Urothelium cell line (cell line): ENCODE measurements around the gene C5AR1.
"Not testable (repeated sequence)": the region's sequence is repeated elsewhere in the genome, so short reads cannot be mapped to it uniquely, and the experiment has no call there.

Experiments
- DNase-seq: peaks from one replicate; pipeline ENCODE4 v3.0.0; 2011; ENCODE audit warnings: low spot score, mixed read lengths
- FAIRE-seq: peaks from 2 replicates; lab custom pipeline; 2011; peaks lifted over from hg19 to GRCh38; lab: Jason Lieb, UNC

The C5AR1 gene

DNA sequence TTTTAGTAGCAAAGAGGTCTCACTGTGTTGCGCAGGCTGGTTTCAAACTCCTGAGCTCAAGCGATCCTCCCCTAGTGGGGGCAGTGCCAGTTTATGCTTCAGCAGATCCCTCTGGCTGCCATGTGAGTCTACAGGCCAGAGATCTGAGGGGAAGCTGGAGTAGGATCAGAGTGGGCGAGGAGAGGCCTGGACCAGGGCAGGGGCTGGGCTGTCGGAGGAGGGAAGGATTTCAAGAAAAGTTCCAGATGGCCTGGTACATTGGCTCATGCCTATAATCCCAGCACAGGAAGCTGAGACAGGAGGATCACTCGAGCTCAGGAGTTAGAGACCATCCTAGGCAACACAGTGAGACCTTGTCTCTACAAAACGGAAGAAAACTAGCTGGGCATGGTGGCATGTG is 49.3 kb downstream of the C5AR1 start:
- FAIRE-seq (no peak), DNase-seq (no peak)

DNA sequence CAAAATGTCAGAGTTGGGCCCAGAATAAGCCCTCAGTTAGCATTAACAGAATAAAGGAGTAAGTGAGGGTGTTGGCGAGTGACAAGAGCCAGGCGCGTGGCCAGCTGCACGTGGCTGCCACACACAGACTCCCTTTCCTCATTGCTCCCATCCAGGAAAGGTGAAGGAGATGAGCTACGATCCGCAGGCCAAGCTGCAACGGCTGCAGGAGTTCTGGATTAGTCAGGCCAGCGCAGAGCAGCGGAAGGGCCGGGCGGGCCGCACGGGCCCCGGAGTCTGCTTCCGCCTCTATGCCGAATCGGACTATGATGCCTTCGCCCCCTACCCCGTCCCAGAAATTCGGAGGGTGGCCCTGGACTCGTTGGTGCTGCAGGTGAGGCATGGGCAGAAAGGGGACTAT is 52.7 kb downstream of the C5AR1 start:
- no peak for DNase-seq
- FAIRE-seq = no peak

DNA sequence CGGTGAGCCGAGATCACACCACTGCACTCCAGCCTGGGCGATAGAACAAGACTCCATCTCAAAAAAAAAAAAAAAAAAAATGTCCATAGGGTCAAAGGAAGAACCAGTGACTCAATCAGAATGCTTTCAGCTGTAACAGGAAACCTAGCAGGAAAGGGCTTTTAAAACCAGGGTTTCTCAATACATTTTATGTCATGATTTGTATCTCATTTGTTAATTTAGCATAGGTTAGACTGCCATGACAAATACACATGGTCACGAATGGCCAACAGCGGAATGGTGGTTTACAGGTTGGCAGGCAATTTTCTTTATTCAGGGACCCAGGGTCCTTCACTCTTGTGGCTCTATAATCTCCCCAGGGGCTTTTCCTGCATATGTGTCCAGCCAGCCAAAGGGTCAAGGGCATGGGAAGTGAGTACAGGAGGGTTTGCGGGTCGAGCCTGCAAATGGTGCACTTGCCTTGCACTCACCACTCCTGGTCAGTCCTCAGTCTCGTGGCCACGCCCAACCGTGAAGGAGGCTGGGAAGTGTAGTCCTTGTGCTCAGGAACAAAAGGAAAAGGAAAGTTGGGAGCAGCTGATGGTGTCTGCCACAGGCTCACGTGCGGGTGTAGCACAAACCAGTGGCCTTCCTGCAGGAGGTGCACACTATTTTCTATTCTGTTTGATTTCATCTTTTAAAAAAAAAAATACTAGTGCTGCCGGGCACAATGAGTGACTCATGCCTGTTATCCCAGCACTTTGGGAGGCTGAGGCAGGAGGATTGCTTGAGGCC is 54.3 kb downstream of the C5AR1 start:
- DNase-seq (peak; percentile 24), FAIRE-seq (peak; percentile 35)

DNA sequence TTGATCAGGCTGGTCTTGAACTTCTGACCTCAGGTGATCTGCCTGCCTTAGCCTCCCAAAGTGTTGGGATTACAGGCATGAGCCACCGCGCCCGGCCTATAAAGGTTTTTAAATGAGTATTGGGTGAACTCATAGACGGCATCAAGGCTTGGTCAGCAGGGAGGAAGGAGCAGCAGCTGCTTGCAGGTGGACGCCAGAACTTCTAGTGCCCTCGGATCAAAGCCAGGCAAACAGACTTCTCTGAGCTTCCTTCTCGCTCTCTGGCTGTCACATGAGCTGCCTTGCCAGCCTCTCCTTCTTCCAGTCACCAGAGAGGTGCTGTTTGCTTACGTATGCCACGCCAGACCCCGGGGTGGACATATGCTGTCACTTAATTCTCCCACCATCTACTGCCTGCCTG is 55.8 kb downstream of the C5AR1 start:
- FAIRE-seq, DNase-seq: not testable (repeated sequence)

DNA sequence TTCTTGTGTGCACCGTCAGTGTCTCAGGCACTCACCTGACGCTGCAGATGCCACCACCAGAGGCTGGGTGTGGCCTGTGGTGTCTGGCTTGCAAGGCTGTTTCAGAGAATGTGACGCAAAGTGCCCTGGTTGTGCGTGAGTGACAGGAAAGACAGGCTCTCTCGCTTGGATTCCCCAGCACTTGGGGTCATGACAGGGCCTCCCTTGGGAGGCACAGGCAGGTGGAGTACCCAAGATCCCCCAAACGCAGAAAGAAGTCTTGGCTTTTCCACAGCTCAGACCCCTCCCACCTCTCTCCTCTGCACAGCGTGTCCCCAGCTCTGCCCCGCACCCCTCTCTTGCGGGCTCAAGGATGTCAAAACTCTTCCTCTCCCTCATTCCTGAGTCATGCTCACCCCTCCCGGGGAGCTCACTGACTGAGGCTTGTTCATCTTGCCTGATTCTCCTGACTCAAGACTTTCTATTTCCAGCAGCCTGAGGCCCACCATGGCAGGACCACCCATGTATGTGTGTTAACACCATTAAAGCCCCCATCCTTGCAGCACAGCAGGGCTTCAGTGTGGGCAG is 60.5 kb downstream of the C5AR1 start:
- DNase-seq (no peak), FAIRE-seq (no peak)

GRCh38 chr19:47371261-47371660 is 61.6 kb downstream of the C5AR1 start:
- FAIRE-seq = no peak
- DNase-seq = no peak
